SK-N-SH (cell line): ENCODE data around the gene ZBTB24.

Experiments
- EP300 ChIP-seq, 2 experiments: IDR thresholded peaks; 2 replicates each; pipeline versions ENCODE4 v1.4.0 to v1.6.1; 2012; ENCODE audit warnings: borderline replicate concordance in 1 of 2, low read depth in 1 of 2, low read length in 1 of 2
- EZH2phosphoT487 ChIP-seq: fragments of 200-600 bp; sonication (generic); IDR thresholded peaks from 2 replicates; pipeline ENCODE4 v1.6.1; 2017; ENCODE audit warnings: low read depth, mixed run types, mild to moderate bottlenecking, antibody characterized with exemption, moderate library complexity, borderline replicate concordance
- MEF2A ChIP-seq: IDR thresholded peaks from 2 replicates; pipeline ENCODE4 v1.4.0; 2012; ENCODE audit warnings: low read depth, borderline replicate concordance
- MXI1 ChIP-seq: IDR thresholded peaks from 2 replicates; pipeline ENCODE4 v1.6.1; 2012; ENCODE audit warnings: mild to moderate bottlenecking, low read depth, low read length, improper control_type of control experiment
- NRF1 ChIP-seq: IDR thresholded peaks from 2 replicates; pipeline ENCODE4 v1.6.1; 2012; ENCODE audit warnings: low read depth, mild to moderate bottlenecking, low read length
- RAD21 ChIP-seq: IDR thresholded peaks from 2 replicates; pipeline ENCODE4 v1.6.1; 2012; ENCODE audit warnings: mild to moderate bottlenecking, low read length
- RFX5 ChIP-seq: IDR thresholded peaks from 2 replicates; pipeline ENCODE4 v1.6.1; 2012; ENCODE audit warnings: mild to moderate bottlenecking, improper control_type of control experiment, low read length
- SMC3 ChIP-seq: IDR thresholded peaks from 2 replicates; pipeline ENCODE4 v1.6.1; 2012; ENCODE audit warnings: low read depth, low read length, improper control_type of control experiment
- TF ChIP-seq, protein P1 (sequence below): fragments of 200-600 bp; sonication (generic); IDR thresholded peaks from 2 replicates; pipeline ENCODE4 v1.6.1; 2017; ENCODE audit warnings: antibody characterized with exemption, mild to moderate bottlenecking, moderate library complexity
- TF ChIP-seq, protein P2 (sequence below): IDR thresholded peaks from 2 replicates; pipeline ENCODE4; 2012
- TF ChIP-seq, protein P3 (sequence below): IDR thresholded peaks from 2 replicates; pipeline ENCODE4 v1.4.0; 2012; ENCODE audit warnings: low read depth
- TF ChIP-seq, protein P4 (sequence below): IDR thresholded peaks from 2 replicates; pipeline ENCODE4 v1.4.0; 2012; ENCODE audit warnings: low read depth, borderline replicate concordance
- TF ChIP-seq, protein P5 (sequence below): IDR thresholded peaks from 2 replicates; pipeline ENCODE4 v1.6.1; 2012; ENCODE audit warnings: mild to moderate bottlenecking, low read depth, low read length, moderate library complexity

DNA sequence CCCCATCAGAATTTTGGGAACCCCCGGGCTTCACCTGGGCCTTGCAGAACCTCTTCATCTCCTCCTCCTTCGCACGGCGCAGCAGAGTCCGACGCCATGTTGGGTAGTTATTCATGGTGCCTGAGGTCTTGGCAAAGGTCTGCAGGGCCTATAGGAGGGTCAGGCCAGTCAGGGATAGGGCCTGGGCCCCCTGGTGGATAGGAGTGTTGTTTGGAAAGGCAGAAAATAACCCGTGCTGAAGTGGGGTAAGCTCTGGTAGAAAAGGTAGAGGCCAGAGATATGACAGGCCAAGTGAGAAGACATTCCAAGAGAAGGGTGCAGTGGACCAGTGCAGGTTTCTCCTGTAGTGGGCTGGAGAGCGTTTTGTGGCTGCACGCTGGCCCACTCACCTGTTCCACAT lies 37.6 kb downstream of the ZBTB24 start:
- TF ChIP-seq EP300 (IDR thresholded peaks at IDR 0.05; ENCODE audit: borderline replicate concordance in 1 of 2, low read depth in 1 of 2, low read length in 1 of 2), result no peak
- TF ChIP-seq, protein P1, sequence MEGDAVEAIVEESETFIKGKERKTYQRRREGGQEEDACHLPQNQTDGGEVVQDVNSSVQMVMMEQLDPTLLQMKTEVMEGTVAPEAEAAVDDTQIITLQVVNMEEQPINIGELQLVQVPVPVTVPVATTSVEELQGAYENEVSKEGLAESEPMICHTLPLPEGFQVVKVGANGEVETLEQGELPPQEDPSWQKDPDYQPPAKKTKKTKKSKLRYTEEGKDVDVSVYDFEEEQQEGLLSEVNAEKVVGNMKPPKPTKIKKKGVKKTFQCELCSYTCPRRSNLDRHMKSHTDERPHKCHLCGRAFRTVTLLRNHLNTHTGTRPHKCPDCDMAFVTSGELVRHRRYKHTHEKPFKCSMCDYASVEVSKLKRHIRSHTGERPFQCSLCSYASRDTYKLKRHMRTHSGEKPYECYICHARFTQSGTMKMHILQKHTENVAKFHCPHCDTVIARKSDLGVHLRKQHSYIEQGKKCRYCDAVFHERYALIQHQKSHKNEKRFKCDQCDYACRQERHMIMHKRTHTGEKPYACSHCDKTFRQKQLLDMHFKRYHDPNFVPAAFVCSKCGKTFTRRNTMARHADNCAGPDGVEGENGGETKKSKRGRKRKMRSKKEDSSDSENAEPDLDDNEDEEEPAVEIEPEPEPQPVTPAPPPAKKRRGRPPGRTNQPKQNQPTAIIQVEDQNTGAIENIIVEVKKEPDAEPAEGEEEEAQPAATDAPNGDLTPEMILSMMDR, result peak; percentile 10; the same call in 1 of the 2 replicates
- TF ChIP-seq RFX5, result no peak
- TF ChIP-seq, protein P2, sequence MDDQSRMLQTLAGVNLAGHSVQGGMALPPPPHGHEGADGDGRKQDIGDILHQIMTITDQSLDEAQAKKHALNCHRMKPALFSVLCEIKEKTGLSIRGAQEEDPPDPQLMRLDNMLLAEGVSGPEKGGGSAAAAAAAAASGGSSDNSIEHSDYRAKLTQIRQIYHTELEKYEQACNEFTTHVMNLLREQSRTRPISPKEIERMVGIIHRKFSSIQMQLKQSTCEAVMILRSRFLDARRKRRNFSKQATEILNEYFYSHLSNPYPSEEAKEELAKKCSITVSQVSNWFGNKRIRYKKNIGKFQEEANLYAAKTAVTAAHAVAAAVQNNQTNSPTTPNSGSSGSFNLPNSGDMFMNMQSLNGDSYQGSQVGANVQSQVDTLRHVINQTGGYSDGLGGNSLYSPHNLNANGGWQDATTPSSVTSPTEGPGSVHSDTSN, result no peak
- TF ChIP-seq NRF1, result no peak
- TF ChIP-seq, protein P3, sequence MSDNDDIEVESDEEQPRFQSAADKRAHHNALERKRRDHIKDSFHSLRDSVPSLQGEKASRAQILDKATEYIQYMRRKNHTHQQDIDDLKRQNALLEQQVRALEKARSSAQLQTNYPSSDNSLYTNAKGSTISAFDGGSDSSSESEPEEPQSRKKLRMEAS, result no peak
- no peak for TF ChIP-seq MEF2A
- TF ChIP-seq, protein P4, sequence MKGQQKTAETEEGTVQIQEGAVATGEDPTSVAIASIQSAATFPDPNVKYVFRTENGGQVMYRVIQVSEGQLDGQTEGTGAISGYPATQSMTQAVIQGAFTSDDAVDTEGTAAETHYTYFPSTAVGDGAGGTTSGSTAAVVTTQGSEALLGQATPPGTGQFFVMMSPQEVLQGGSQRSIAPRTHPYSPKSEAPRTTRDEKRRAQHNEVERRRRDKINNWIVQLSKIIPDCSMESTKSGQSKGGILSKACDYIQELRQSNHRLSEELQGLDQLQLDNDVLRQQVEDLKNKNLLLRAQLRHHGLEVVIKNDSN, result no peak
- TF ChIP-seq, protein P5, sequence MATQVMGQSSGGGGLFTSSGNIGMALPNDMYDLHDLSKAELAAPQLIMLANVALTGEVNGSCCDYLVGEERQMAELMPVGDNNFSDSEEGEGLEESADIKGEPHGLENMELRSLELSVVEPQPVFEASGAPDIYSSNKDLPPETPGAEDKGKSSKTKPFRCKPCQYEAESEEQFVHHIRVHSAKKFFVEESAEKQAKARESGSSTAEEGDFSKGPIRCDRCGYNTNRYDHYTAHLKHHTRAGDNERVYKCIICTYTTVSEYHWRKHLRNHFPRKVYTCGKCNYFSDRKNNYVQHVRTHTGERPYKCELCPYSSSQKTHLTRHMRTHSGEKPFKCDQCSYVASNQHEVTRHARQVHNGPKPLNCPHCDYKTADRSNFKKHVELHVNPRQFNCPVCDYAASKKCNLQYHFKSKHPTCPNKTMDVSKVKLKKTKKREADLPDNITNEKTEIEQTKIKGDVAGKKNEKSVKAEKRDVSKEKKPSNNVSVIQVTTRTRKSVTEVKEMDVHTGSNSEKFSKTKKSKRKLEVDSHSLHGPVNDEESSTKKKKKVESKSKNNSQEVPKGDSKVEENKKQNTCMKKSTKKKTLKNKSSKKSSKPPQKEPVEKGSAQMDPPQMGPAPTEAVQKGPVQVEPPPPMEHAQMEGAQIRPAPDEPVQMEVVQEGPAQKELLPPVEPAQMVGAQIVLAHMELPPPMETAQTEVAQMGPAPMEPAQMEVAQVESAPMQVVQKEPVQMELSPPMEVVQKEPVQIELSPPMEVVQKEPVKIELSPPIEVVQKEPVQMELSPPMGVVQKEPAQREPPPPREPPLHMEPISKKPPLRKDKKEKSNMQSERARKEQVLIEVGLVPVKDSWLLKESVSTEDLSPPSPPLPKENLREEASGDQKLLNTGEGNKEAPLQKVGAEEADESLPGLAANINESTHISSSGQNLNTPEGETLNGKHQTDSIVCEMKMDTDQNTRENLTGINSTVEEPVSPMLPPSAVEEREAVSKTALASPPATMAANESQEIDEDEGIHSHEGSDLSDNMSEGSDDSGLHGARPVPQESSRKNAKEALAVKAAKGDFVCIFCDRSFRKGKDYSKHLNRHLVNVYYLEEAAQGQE, result no peak
- no peak for TF ChIP-seq EZH2phosphoT487
- TF ChIP-seq RAD21, result no peak
- TF ChIP-seq MXI1, result no peak
- no peak for TF ChIP-seq SMC3
